Natural killer cell (primary cell): ENCODE data around the gene KANSL1. TPM values are rescaled to one million over a fixed set of nuclear protein-coding genes. Genes with fewer than 3 reads are reported as not detected.

Experiments
- ATAC-seq, 3 donors: fragments of 150-1000 bp in 2 of 3; fragments of 200-7000 bp in 1 of 3; cut with Tn5 transposase; 1 replicate in 1 of 3; 2 replicates in 2 of 3; pipeline ENCODE4 v1.10.0; 2021; ENCODE audit warnings: mild to moderate bottlenecking in 2 of 3, moderate library complexity in 2 of 3
- DNase-seq, 2 donors: peaks; one replicate each; pipeline versions ENCODE4 v3.0.0 to v3.0.0-alpha.2; 2013 to 2021; ENCODE audit warnings: mixed read lengths in 1 of 2
- H3K27ac ChIP-seq: one replicate; pipeline ENCODE4 v1.5.1; 2013; ENCODE audit warnings: mild to moderate bottlenecking, low read length
- H3K27me3 ChIP-seq: one replicate; pipeline ENCODE4 v1.6.1; 2013; ENCODE audit warnings: low read length; ENCODE audit not compliant: control insufficient read depth, insufficient read depth
- H3K36me3 ChIP-seq: one replicate; pipeline ENCODE4 v1.6.1; 2013; ENCODE audit warnings: low read length; ENCODE audit not compliant: control insufficient read depth, insufficient read depth
- H3K4me1 ChIP-seq: one replicate; pipeline ENCODE4 v1.6.1; 2013; ENCODE audit warnings: low read length; ENCODE audit not compliant: control insufficient read depth, insufficient read depth
- H3K4me3 ChIP-seq: one replicate; pipeline ENCODE4 v1.5.1; 2013; ENCODE audit warnings: low read length
- H3K9me3 ChIP-seq: one replicate; pipeline ENCODE4 v1.6.1; 2013; ENCODE audit warnings: low read length; ENCODE audit not compliant: control insufficient read depth, insufficient read depth
- H3K27ac Mint-ChIP-seq, 2 donors: one replicate each; pipeline ENCODE4 v1.8.0; 2022; ENCODE audit warnings: mild to moderate bottlenecking in 2 of 2, mixed read lengths in 2 of 2, moderate library complexity in 1 of 2
- H3K27me3 Mint-ChIP-seq, 2 donors: one replicate each; pipeline ENCODE4 v1.8.0; 2022; ENCODE audit warnings: low read depth in 2 of 2, mixed read lengths in 2 of 2
- H3K36me3 Mint-ChIP-seq: one replicate; pipeline ENCODE4 v1.8.0; 2022; ENCODE audit warnings: mixed read lengths
- H3K4me1 Mint-ChIP-seq, 2 donors: one replicate each; pipeline ENCODE4 v1.8.0; 2022; ENCODE audit warnings: mixed read lengths in 2 of 2
- H3K4me3 Mint-ChIP-seq: one replicate; pipeline ENCODE4 v1.8.0; 2022; ENCODE audit warnings: mild to moderate bottlenecking, moderate library complexity, mixed read lengths
- H3K9me3 Mint-ChIP-seq, 2 donors: one replicate each; pipeline ENCODE4 v1.8.0; 2022; ENCODE audit warnings: mixed read lengths in 2 of 2
- WGBS: methylation state at CpG from one replicate; pipeline ENCODE4 v1.1.7; 2013; ENCODE audit warnings: missing lambda C conversion rate; ENCODE audit not compliant: insufficient coverage; 5-methylcytosine and 5-hydroxymethylcytosine counted together
- intact Hi-C: fragments of 100-400 bp; cut with micrococcal nuclease; formaldehyde crosslinking; loops from one replicate; pipeline ENCODE4 v1.14.2; 2022
- total RNA-seq, 4 donors: library from RNA; stranded (reverse); fragments of 120-200 nt in 1 of 4; gene quantifications; one replicate each; pipeline versions ENCODE4 v1.2.3 to v1.2.4, GENCODE V29; 2013 to 2022
- TF ChIP-seq, protein P1 (sequence below): fragments of 200-600 bp; IDR thresholded peaks from one replicate; pipeline ENCODE4 v1.8.0; 2022; ENCODE audit warnings: antibody characterized with exemption

Gene KANSL1
- total RNA-seq, 3 donors from 2014 or later (not counting 1 experiment from before 2014, with no cell fraction given) = 202 to 240 (median 220) TPM

GRCh38 chr17:46080118-46081017 lies 112.9 kb downstream of the KANSL1 start:
- H3K27ac Mint-ChIP-seq = peak overlapping the region; percentile 19 to 84
- TF ChIP-seq, protein P1, sequence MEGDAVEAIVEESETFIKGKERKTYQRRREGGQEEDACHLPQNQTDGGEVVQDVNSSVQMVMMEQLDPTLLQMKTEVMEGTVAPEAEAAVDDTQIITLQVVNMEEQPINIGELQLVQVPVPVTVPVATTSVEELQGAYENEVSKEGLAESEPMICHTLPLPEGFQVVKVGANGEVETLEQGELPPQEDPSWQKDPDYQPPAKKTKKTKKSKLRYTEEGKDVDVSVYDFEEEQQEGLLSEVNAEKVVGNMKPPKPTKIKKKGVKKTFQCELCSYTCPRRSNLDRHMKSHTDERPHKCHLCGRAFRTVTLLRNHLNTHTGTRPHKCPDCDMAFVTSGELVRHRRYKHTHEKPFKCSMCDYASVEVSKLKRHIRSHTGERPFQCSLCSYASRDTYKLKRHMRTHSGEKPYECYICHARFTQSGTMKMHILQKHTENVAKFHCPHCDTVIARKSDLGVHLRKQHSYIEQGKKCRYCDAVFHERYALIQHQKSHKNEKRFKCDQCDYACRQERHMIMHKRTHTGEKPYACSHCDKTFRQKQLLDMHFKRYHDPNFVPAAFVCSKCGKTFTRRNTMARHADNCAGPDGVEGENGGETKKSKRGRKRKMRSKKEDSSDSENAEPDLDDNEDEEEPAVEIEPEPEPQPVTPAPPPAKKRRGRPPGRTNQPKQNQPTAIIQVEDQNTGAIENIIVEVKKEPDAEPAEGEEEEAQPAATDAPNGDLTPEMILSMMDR = no peak
- Histone ChIP-seq H3K4me3 (no peak overlapping the region), H3K9me3 (no peaks in the 10 kb centered on the region), H3K27me3 (no peaks in the 10 kb centered on the region), H3K27ac (no peak overlapping the region), H3K4me1 (peaks cover 9% of the 10 kb centered on the region), H3K36me3 (peaks cover 17% of the 10 kb centered on the region)
- peaks cover 56% of the 10 kb centered on the region in 2 donors for H3K4me1 Mint-ChIP-seq
- H3K36me3 Mint-ChIP-seq = no peaks in the 10 kb centered on the region
- no peaks in the 10 kb centered on the region for H3K9me3 Mint-ChIP-seq
- no peaks in the 10 kb centered on the region for H3K27me3 Mint-ChIP-seq
- no peak overlapping the region for H3K4me3 Mint-ChIP-seq
- no peak for ATAC-seq
- 100% methylated on average over 3 of the region's 6 CpGs for WGBS
- intact Hi-C loops = no loop called here
- DNase-seq = no peak

GRCh38 chr17:46078675-46079074 lies 114.6 kb downstream of the KANSL1 start:
- no peaks in the 10 kb centered on the region for H3K9me3 ChIP-seq
- no peak for ATAC-seq
- peaks cover 49 to 50% of the 10 kb centered on the region in 2 donors for H3K4me1 Mint-ChIP-seq
- no peaks in the 10 kb centered on the region for H3K36me3 Mint-ChIP-seq
- H3K4me3 Mint-ChIP-seq = no peak overlapping the region
- H3K4me1 ChIP-seq = peaks cover under 1% of the 10 kb centered on the region
- no peak overlapping the region for H3K27ac ChIP-seq
- no peaks in the 10 kb centered on the region for H3K27me3 ChIP-seq
- H3K36me3 ChIP-seq = peaks cover 24% of the 10 kb centered on the region
- WGBS = 97% methylated on average over 4 of the region's 4 CpGs
- no peaks in the 10 kb centered on the region for H3K27me3 Mint-ChIP-seq
- no peaks in the 10 kb centered on the region for H3K9me3 Mint-ChIP-seq
- no peak for DNase-seq
- H3K4me3 ChIP-seq = no peak overlapping the region
- peak overlapping the region; percentile 3 to 6 for H3K27ac Mint-ChIP-seq
- TF ChIP-seq, protein P1 = no peak
- intact Hi-C loops = no loop called here

GRCh38 chr17:46074540-46074939 lies 118.7 kb downstream of the KANSL1 start:
- H3K36me3 Mint-ChIP-seq = no peaks in the 10 kb centered on the region
- Histone ChIP-seq H3K36me3 (peaks cover 18% of the 10 kb centered on the region), H3K4me3 (no peak overlapping the region), H3K4me1 (no peaks in the 10 kb centered on the region), H3K27ac (no peak overlapping the region), H3K27me3 (no peaks in the 10 kb centered on the region), H3K9me3 (no peaks in the 10 kb centered on the region)
- H3K9me3 Mint-ChIP-seq = no peaks in the 10 kb centered on the region
- intact Hi-C loops = no loop called here
- no peaks in the 10 kb centered on the region for H3K27me3 Mint-ChIP-seq
- no peak for DNase-seq
- H3K4me3 Mint-ChIP-seq = no peak overlapping the region
- TF ChIP-seq, protein P1 = no peak
- no CpG with 5 or more reads among the region's 1 CpG for WGBS
- H3K4me1 Mint-ChIP-seq = peaks cover 39 to 42% of the 10 kb centered on the region in 2 donors
- H3K27ac Mint-ChIP-seq = peak overlapping the region in 1 of 2 donors; percentile 64
- no peak for ATAC-seq
